K562 (cell line): ENCODE measurements around the gene FGF22. TPM values are rescaled to one million over a fixed set of nuclear protein-coding genes. Genes with fewer than 3 reads are reported as not detected.

Experiments
- BRD4 ChIP-seq: fragments of 200-600 bp; sonication (generic); IDR thresholded peaks from 2 replicates; pipeline ENCODE4 v1.6.1; 2017; ENCODE audit warnings: inconsistent platforms
- CC2D1A ChIP-seq: fragments of 450-650 bp; IDR thresholded peaks from 2 replicates; pipeline ENCODE4 v1.6.1; 2017; ENCODE audit warnings: mild to moderate bottlenecking
- HDAC1 ChIP-seq, 2 experiments: fragments of 450-650 bp; IDR thresholded peaks; 2 replicates each; pipeline ENCODE4 v1.6.1; 2016 to 2017; ENCODE audit warnings: inconsistent platforms in 1 of 2, mild to moderate bottlenecking in 1 of 2, moderate library complexity in 1 of 2
- HDGF ChIP-seq: fragments of 450-650 bp; IDR thresholded peaks from 2 replicates; pipeline ENCODE4 v1.6.1; 2016
- KAT8 ChIP-seq: fragments of 450-650 bp; IDR thresholded peaks from 2 replicates; pipeline ENCODE4 v1.6.1; 2016; ENCODE audit warnings: low read depth, mild to moderate bottlenecking
- MAX ChIP-seq: sonication (generic); formaldehyde crosslinking; IDR thresholded peaks from 2 replicates; pipeline ENCODE4 v1.9.0; 2022; ENCODE audit warnings: mild to moderate bottlenecking, missing genetic modification reagents
- MIER1 ChIP-seq: fragments of 450-650 bp; IDR thresholded peaks from 2 replicates; pipeline ENCODE4 v1.6.1; 2016; ENCODE audit warnings: antibody characterized with exemption, mild to moderate bottlenecking, low read depth
- NCOA4 ChIP-seq: fragments of 450-650 bp; IDR thresholded peaks from 2 replicates; pipeline ENCODE4 v1.6.1; 2018; ENCODE audit warnings: mild to moderate bottlenecking; ENCODE audit not compliant: partially characterized antibody
- SUPT5H ChIP-seq: fragments of 450-650 bp; IDR thresholded peaks from 2 replicates; pipeline ENCODE4 v1.6.1; 2016
- THRAP3 ChIP-seq: fragments of 450-650 bp; IDR thresholded peaks from 2 replicates; pipeline ENCODE4 v1.6.1; 2016; ENCODE audit warnings: mild to moderate bottlenecking, inconsistent platforms, borderline replicate concordance
- ZBED1 ChIP-seq: IDR thresholded peaks from 2 replicates; pipeline ENCODE4 v1.6.1; 2014
- ZBTB7A ChIP-seq: IDR thresholded peaks from 2 replicates; pipeline ENCODE4 v1.6.1; 2011; ENCODE audit warnings: low read depth, mild to moderate bottlenecking, low read length, moderate library complexity, borderline replicate concordance; ENCODE audit not compliant: control insufficient read depth
- ZBTB8A ChIP-seq: fragments of 450-650 bp; IDR thresholded peaks from 2 replicates; pipeline ENCODE4 v1.6.1; 2018; ENCODE audit warnings: mild to moderate bottlenecking, moderate library complexity; ENCODE audit not compliant: partially characterized antibody
- ZNF121 ChIP-seq: sonication (generic); formaldehyde crosslinking; conservative IDR thresholded peaks from 2 replicates; pipeline ENCODE4 v1.8.0; 2022; ENCODE audit warnings: missing genetic modification reagents
- polyA plus RNA-seq, 8 experiments: library from polyadenylated mRNA; depleted of rRNA in 4 of 8; stranded (reverse) in 5 of 8; unstranded in 3 of 8; fragments of >200 nt; fragmentation: Nextera tagmentation in 2 of 8; fragmentation: Illumina TruSeq in 1 of 8; extraction: Ambion mirVana in 2 of 8; extraction: Trizol in 1 of 8; gene quantifications; 2 replicates each; pipeline versions ENCODE4 v1.2.1 to v1.2.3, GENCODE V29; 2011 to 2014; ENCODE audit warnings: inconsistent platforms in 1 of 8, missing spikeins in 1 of 8
- total RNA-seq, 7 experiments: library from RNA; depleted of rRNA in 6 of 7; stranded (reverse); fragments of >200 nt in 6 of 7; fragmentation: Illumina TruSeq in 2 of 7; extraction: Trizol in 2 of 7; gene quantifications; 2 replicates each; pipeline versions ENCODE4 v1.2.1 to v1.2.3, GENCODE V29; 2011 to 2021; ENCODE audit warnings: low replicate concordance in 1 of 7
- TF ChIP-seq, protein P1 (sequence below): sonication (generic); formaldehyde crosslinking; IDR thresholded peaks from 2 replicates; pipeline ENCODE4 v1.8.1; 2023; ENCODE audit warnings: mild to moderate bottlenecking, missing genetic modification reagents
- TF ChIP-seq, protein P2 (sequence below): fragments of 450-650 bp; formaldehyde crosslinking; IDR thresholded peaks from 2 replicates; pipeline ENCODE4 v1.4.0; 2022; ENCODE audit warnings: missing genetic modification characterization
- TF ChIP-seq, protein P3 (sequence below), 2 experiments: fragments of 450-650 bp in 1 of 2; sonication (generic) in 1 of 2; formaldehyde crosslinking; conservative IDR thresholded peaks; 2 replicates each; pipeline versions ENCODE4 v1.4.0 to v1.8.1; 2020 to 2022; ENCODE audit warnings: mild to moderate bottlenecking in 1 of 2, missing genetic modification reagents in 1 of 2
- TF ChIP-seq, protein P4 (sequence below): fragments of 450-650 bp; IDR thresholded peaks from 2 replicates; pipeline ENCODE4 v1.6.1; 2018; ENCODE audit warnings: mild to moderate bottlenecking, low read depth; ENCODE audit not compliant: partially characterized antibody
- TF ChIP-seq, protein P5 (sequence below): fragments of 450-650 bp; formaldehyde crosslinking; IDR thresholded peaks from 2 replicates; pipeline ENCODE4 v1.4.0; 2022; ENCODE audit warnings: mild to moderate bottlenecking, moderate library complexity
- TF ChIP-seq, protein P6 (sequence below): IDR thresholded peaks from 2 replicates; pipeline ENCODE4 v1.6.1; 2014; ENCODE audit warnings: antibody characterized with exemption

Gene FGF22
- total and polyA plus RNA-seq, 9 of the 15 experiments (the other 6 are each of a cell fraction or from before 2014, with no cell fraction given), result 0.14 to 2.2 (median 0.86) TPM; not detected in 4

DNA sequence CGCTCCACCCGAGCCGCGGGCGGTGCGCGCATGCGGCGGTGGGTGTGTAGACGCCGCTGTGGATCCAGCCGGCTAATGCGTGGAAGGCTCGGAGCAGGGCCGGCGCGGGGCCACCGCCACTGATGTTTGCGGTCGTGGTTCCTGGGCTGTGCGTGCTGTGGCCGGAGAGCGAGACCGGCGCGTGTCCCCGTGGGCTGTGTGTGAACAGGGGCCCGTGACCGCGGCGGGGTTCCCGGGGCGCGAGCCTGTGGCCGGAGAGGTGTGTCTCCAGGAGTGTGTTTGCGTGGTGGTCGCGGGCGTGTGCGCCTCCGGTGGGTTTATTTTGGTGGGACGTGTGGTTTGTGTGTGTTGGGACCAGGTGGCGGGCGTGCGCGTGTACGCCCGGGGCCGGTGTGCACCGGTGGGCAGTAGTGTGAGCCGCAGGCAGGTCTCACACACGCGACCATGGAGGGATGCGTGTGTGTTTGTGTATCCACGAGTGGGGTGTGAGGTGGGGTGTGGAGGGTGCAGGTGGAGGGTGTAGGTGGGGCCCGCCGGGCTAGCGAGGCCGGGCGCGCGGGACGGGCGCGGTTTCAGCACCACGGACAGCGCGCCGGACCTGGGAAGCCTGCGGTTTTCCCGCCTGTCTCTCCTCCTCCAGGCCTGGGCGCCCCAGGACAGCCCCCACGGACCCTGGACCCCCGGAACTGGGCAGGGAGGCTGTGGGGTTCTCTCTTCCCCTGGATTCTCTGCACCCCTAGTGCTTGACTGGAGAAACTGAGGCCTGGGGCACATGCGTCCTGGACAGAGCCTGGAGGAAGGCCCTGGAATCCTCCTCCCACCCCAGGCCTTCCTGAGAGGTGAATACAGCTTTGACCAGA is 48.4 kb upstream of the FGF22 start (continued):
- TF ChIP-seq KAT8 (no peak), HDAC1 (IDR thresholded peaks at IDR 0.05) (peak; percentile 27 to 83; a peak in 2 of 4 replicates), BRD4 (no peak), CC2D1A (no peak), SUPT5H (no peak), MIER1 (peak; percentile 96), NCOA4 (no peak), ZNF121 (CRISPR knock-in tag) (no peak), ZBED1 (no peak), THRAP3 (no peak), MAX (CRISPR knock-in tag) (peak; percentile 66; the same call in 1 of the 2 replicates), HDGF (no peak), ZBTB8A (no peak), ZBTB7A (peak; percentile 47; the same call in 1 of the 2 replicates)
- TF ChIP-seq, protein P1, sequence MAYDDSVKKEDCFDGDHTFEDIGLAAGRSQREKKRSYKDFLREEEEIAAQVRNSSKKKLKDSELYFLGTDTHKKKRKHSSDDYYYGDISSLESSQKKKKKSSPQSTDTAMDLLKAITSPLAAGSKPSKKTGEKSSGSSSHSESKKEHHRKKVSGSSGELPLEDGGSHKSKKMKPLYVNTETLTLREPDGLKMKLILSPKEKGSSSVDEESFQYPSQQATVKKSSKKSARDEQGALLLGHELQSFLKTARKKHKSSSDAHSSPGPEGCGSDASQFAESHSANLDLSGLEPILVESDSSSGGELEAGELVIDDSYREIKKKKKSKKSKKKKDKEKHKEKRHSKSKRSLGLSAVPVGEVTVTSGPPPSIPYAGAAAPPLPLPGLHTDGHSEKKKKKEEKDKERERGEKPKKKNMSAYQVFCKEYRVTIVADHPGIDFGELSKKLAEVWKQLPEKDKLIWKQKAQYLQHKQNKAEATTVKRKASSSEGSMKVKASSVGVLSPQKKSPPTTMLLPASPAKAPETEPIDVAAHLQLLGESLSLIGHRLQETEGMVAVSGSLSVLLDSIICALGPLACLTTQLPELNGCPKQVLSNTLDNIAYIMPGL (CRISPR knock-in tag), result no peak
- TF ChIP-seq, protein P2, sequence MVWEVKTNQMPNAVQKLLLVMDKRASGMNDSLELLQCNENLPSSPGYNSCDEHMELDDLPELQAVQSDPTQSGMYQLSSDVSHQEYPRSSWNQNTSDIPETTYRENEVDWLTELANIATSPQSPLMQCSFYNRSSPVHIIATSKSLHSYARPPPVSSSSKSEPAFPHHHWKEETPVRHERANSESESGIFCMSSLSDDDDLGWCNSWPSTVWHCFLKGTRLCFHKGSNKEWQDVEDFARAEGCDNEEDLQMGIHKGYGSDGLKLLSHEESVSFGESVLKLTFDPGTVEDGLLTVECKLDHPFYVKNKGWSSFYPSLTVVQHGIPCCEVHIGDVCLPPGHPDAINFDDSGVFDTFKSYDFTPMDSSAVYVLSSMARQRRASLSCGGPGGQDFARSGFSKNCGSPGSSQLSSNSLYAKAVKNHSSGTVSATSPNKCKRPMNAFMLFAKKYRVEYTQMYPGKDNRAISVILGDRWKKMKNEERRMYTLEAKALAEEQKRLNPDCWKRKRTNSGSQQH (CRISPR knock-in tag), result no peak
- TF ChIP-seq, protein P3, sequence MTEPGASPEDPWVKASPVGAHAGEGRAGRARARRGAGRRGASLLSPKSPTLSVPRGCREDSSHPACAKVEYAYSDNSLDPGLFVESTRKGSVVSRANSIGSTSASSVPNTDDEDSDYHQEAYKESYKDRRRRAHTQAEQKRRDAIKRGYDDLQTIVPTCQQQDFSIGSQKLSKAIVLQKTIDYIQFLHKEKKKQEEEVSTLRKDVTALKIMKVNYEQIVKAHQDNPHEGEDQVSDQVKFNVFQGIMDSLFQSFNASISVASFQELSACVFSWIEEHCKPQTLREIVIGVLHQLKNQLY (CRISPR knock-in tag; conservative IDR thresholded peaks at IDR 0.05), result no peak
- TF ChIP-seq, protein P4, sequence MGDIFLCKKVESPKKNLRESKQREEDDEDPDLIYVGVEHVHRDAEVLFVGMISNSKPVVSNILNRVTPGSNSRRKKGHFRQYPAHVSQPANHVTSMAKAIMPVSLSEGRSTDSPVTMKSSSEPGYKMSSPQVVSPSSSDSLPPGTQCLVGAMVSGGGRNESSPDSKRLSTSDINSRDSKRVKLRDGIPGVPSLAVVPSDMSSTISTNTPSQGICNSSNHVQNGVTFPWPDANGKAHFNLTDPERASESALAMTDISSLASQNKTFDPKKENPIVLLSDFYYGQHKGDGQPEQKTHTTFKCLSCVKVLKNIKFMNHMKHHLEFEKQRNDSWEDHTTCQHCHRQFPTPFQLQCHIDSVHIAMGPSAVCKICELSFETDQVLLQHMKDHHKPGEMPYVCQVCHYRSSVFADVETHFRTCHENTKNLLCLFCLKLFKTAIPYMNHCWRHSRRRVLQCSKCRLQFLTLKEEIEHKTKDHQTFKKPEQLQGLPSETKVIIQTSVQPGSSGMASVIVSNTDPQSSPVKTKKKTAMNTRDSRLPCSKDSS, result no peak
- TF ChIP-seq, protein P5, sequence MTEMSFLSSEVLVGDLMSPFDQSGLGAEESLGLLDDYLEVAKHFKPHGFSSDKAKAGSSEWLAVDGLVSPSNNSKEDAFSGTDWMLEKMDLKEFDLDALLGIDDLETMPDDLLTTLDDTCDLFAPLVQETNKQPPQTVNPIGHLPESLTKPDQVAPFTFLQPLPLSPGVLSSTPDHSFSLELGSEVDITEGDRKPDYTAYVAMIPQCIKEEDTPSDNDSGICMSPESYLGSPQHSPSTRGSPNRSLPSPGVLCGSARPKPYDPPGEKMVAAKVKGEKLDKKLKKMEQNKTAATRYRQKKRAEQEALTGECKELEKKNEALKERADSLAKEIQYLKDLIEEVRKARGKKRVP, result no peak
- TF ChIP-seq, protein P6, sequence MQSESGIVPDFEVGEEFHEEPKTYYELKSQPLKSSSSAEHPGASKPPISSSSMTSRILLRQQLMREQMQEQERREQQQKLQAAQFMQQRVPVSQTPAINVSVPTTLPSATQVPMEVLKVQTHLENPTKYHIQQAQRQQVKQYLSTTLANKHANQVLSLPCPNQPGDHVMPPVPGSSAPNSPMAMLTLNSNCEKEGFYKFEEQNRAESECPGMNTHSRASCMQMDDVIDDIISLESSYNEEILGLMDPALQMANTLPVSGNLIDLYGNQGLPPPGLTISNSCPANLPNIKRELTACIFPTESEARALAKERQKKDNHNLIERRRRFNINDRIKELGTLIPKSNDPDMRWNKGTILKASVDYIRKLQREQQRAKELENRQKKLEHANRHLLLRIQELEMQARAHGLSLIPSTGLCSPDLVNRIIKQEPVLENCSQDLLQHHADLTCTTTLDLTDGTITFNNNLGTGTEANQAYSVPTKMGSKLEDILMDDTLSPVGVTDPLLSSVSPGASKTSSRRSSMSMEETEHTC, result no peak
